PC-3 (cell line): ENCODE data around the gene ASXL1.

Experiments
- EZH2 ChIP-seq: fragments of 300-600 bp; sonication (generic); IDR thresholded peaks from one replicate; pipeline ENCODE4 v1.6.1; 2017; ENCODE audit warnings: antibody characterized with exemption, mild to moderate bottlenecking, low read length; ENCODE audit not compliant: unreplicated experiment
- EZH2phosphoT487 ChIP-seq: fragments of 300-600 bp; sonication (generic); IDR thresholded peaks from 2 replicates; pipeline ENCODE4 v1.6.1; 2018; ENCODE audit warnings: mild to moderate bottlenecking, antibody characterized with exemption, low read length, borderline replicate concordance
- TF ChIP-seq, protein P1 (sequence below): fragments of 300-600 bp; sonication (generic); conservative IDR thresholded peaks from 2 replicates; pipeline ENCODE4 v1.5.1; 2017; ENCODE audit warnings: antibody characterized with exemption, low read depth, mild to moderate bottlenecking, low read length

- TF ChIP-seq, protein P1, sequence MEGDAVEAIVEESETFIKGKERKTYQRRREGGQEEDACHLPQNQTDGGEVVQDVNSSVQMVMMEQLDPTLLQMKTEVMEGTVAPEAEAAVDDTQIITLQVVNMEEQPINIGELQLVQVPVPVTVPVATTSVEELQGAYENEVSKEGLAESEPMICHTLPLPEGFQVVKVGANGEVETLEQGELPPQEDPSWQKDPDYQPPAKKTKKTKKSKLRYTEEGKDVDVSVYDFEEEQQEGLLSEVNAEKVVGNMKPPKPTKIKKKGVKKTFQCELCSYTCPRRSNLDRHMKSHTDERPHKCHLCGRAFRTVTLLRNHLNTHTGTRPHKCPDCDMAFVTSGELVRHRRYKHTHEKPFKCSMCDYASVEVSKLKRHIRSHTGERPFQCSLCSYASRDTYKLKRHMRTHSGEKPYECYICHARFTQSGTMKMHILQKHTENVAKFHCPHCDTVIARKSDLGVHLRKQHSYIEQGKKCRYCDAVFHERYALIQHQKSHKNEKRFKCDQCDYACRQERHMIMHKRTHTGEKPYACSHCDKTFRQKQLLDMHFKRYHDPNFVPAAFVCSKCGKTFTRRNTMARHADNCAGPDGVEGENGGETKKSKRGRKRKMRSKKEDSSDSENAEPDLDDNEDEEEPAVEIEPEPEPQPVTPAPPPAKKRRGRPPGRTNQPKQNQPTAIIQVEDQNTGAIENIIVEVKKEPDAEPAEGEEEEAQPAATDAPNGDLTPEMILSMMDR = no peak
- no peak for TF ChIP-seq EZH2
- no peak for TF ChIP-seq EZH2phosphoT487
Measured at GRCh38 chr20:32453467-32454163, 95.5 kb downstream of the ASXL1 start.
